BE2C (cell line): ENCODE results near the gene ZC3H6.

Experiments used
- DNase-seq: peaks from one replicate; pipeline ENCODE4 v3.0.0-alpha.2; 2020
- H3K27me3 ChIP-seq: fragments of 250-450 bp; sonication (Bioruptor Pico); 2 replicates; pipeline ENCODE4 v1.5.1; 2020; ENCODE audit warnings: mild to moderate bottlenecking
- H3K36me3 ChIP-seq: fragments of 250-450 bp; sonication (Bioruptor Pico); 2 replicates; pipeline ENCODE4 v1.5.1; 2020; ENCODE audit warnings: mild to moderate bottlenecking
- H3K4me1 ChIP-seq: fragments of 250-450 bp; sonication (Bioruptor Pico); 2 replicates; pipeline ENCODE4 v1.5.1; 2020
- H3K4me3 ChIP-seq: 2 replicates; pipeline ENCODE4 v1.5.1; 2011; ENCODE audit warnings: low read depth, low read length
- H3K9me3 ChIP-seq: fragments of 250-450 bp; sonication (Bioruptor Pico); 2 replicates; pipeline ENCODE4 v1.5.1; 2020
- CTCF ChIP-seq: IDR thresholded peaks from 2 replicates; pipeline ENCODE4 v1.5.1; 2012; ENCODE audit warnings: mild to moderate bottlenecking, low read depth, low read length

Gene ZC3H6

GRCh38 chr2:112301973-112302372, 26.6 kb downstream of the ZC3H6 start:
- no peaks in the 10 kb centered on the region for H3K27me3 ChIP-seq
- no peak overlapping the region for H3K4me3 ChIP-seq
- no peaks in the 10 kb centered on the region for H3K9me3 ChIP-seq
- no peak for TF ChIP-seq CTCF
- H3K36me3 ChIP-seq = no peaks in the 10 kb centered on the region
- no peaks in the 10 kb centered on the region for H3K4me1 ChIP-seq
- DNase-seq = no peak

GRCh38 chr2:112304298-112304941, 29.0 kb downstream of the ZC3H6 start:
- TF ChIP-seq CTCF = no peak
- Histone ChIP-seq H3K4me1 (no peaks in the 10 kb centered on the region), H3K36me3 (no peaks in the 10 kb centered on the region), H3K9me3 (no peaks in the 10 kb centered on the region), H3K4me3 (no peak overlapping the region), H3K27me3 (no peaks in the 10 kb centered on the region)
- DNase-seq = no peak

GRCh38 chr2:112305132-112305531, 29.7 kb downstream of the ZC3H6 start:
- Histone ChIP-seq H3K4me3 (no peak overlapping the region), H3K27me3 (no peaks in the 10 kb centered on the region), H3K9me3 (no peaks in the 10 kb centered on the region), H3K4me1 (no peaks in the 10 kb centered on the region), H3K36me3 (no peaks in the 10 kb centered on the region)
- no peak for TF ChIP-seq CTCF
- DNase-seq = no peak

- no peaks in the 10 kb centered on the region for H3K4me1 ChIP-seq
- no peak for TF ChIP-seq CTCF
- no peak for DNase-seq
- H3K36me3 ChIP-seq = no peaks in the 10 kb centered on the region
- H3K4me3 ChIP-seq = no peak overlapping the region
- no peaks in the 10 kb centered on the region for H3K9me3 ChIP-seq
- H3K27me3 ChIP-seq = no peaks in the 10 kb centered on the region
Measured at GRCh38 chr2:112310906-112311305, 35.5 kb downstream of the ZC3H6 start.

GRCh38 chr2:112311932-112312331, 36.5 kb downstream of the ZC3H6 start:
- no peaks in the 10 kb centered on the region for H3K27me3 ChIP-seq
- no peak for DNase-seq
- H3K4me3 ChIP-seq = no peak overlapping the region
- H3K4me1 ChIP-seq = no peaks in the 10 kb centered on the region
- no peaks in the 10 kb centered on the region for H3K36me3 ChIP-seq
- H3K9me3 ChIP-seq = no peaks in the 10 kb centered on the region
- no peak for TF ChIP-seq CTCF

- Histone ChIP-seq H3K9me3 (no peaks in the 10 kb centered on the region), H3K27me3 (no peaks in the 10 kb centered on the region), H3K4me1 (no peaks in the 10 kb centered on the region), H3K4me3 (no peak overlapping the region), H3K36me3 (no peaks in the 10 kb centered on the region)
- TF ChIP-seq CTCF = no peak
- no peak for DNase-seq
Measured at GRCh38 chr2:112312821-112313220, 37.4 kb downstream of the ZC3H6 start.
